ENCODE measurements around the gene BCKDHB.
"Not testable (repeated sequence)": the region's sequence is repeated elsewhere in the genome, so short reads cannot be mapped to it uniquely, and the experiment has no call there.

The BCKDHB gene

DNA sequence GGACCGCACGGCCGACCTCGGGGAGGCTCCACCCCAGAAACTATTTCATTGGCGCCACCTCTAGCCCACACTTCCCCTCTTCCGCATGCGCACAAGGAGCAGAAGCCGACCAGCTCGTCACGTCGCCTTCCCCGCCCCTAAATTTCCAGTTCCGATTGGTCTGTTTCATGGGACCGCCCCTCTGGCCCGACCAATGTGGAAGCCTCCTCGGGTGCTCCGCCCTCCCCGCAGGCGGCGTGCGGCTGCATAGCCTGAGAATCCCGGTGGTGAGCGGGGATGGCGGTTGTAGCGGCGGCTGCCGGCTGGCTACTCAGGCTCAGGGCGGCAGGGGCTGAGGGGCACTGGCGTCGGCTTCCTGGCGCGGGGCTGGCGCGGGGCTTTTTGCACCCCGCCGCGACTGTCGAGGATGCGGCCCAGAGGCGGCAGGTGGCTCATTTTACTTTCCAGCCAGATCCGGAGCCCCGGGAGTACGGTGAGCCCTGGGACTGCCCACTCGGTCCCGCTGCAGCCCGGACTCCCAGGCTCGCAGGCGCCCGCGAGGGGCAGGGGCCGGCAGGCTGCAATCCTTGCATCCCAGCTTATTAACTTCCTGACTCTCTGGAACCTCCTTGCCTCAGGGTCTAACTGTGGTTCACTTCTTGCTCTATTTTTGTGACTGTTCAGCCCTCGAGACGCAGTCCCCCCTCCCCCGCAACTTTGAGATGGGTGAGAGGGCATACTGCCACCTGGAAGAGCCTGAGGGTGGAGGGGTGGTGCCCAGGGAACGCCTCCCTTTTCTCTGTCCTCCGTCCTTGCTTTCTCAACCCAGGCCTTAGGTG lies at the start of gene BCKDHB:
BCKDHB (plus strand) TSS at position 254 of the 818 bp plus-strand sequence; CDS start at position 277, 23 bp downstream.
- DNase-seq = peak; percentile 97 to 98

DNA sequence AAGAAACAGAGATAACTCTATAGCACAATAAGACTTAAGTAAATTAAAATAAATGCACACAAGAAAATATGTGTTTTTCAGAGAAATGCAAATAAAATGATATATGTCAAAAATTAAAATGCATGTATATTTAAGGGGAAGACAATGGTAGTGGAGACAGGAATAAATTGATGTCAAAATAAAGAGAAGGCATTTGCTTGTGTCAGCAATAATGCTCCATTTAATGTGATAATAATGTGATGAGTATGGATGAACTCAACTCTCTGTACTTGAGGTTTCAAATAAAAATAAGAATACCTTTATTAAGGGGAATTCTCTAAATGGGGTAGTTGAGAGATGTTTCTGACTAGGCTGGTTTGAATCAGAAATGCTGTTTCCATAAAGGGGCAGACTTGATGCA lies 45.7 kb upstream of the BCKDHB start:
- DNase-seq = no peak

DNA sequence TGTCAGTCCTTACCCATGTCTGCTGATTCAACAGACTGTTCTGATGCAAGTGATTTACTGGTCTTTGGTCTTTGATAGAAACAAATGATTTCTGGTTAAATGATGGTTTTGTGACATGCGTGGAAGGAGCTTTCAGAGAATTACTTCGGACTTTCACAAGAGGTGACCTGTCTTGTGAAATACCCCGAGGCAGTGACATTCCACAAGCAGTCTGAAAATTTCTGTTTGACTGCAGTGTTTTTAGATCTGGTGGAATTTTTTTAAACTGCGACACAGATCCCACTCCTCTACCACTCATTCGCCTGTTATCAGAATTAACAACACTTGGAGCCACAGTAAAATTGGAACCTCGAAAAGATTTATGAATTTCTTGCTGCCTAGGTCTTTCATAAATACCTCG lies 38.3 kb upstream of the BCKDHB start:
- DNase-seq = not testable (repeated sequence)

DNA sequence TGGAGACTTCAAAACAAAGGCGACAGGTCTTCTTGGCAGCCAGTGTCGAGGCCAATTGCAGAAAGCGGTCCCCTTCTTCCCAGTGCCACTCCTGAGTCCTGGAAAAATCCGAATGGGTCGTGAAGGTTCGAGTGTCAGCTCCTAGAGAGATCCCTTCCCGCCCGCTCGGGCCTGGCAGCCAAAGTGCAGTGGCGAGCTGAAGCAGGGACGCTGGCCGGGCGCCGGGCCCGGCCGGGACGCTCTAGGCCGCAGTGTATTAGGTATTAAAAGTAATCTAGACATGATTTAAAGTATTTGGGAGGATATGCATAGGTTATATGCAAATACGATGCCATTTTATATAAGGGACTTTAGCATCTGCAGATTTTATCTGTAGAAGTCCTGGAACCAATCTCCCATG lies 36.0 kb upstream of the BCKDHB start:
- DNase-seq = not testable (repeated sequence)

DNA sequence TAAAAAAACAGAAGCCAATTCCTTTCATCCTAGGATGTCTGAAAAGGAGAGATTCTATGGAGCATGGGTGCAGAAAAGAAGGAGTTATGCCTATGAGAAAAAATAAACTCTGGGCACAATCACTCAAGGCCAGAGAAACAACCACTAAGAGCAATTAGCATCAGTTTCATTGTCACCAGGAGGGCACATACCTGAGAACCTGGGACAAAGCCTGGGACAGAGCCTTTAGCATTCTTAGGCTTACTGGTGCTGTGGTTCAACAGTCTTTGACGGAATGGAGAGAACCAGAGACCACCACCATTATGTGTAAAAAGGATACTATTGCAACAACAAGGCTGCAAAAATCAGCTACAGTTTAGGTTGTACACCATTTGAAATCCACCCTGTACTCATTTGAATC lies 29.4 kb upstream of the BCKDHB start:
- no peak for DNase-seq

DNA sequence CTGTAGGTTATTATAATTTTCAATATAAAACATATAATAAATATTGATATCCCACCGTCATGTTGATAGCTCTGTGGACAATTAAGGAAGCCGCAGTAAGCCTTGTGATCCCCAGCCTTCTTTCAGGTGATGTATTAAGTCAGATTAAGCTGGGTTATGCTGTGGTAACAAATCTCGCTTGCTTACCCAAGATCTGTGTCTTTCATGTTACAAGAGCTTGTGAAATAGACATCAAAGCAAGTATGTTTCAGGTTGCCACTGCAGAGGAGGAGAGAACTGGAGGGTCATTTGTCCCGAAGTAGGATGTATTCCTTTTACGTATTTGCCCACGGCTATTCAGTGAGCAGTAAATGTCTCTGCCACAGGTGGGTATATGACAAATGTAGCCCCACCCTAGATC lies 17.8 kb upstream of the BCKDHB start:
- DNase-seq = no peak

DNA sequence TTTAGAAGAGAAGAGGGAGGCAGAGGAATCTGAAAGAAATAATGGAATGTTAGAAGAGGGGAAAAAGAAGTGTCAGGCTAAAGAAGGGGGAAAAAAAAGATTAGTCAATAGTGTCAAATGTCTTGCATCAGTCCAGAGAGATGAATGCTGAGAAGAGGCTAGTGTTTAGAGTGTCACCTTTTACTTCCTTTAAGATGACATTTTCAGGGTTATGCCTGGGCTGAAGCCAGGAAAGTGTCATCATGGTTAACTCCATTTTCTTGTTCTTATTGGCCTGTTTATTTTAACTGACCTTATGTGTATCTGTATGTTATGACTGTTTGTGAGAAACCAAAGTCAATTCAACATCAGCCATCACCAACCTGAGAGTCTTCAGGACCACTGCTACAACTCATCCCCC lies 15.0 kb upstream of the BCKDHB start:
- no peak for DNase-seq

DNA sequence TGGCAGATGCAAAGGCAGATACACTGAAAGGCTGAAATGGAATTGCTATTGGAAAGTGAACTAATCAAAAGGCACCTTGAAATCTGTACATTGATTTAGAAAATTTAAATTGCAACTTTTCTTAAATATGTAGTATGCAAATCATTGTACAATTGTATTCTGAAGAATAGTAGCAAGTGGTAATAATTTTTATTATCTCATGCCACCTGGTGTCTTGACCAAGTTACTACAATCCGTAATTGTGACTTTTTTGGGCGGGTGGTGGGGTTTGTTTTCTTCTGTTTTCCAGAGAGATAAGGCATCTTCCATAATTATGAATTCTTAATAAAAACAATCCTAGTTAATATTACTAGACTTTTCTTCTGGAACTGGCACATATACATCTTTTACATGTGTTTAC lies 12.5 kb upstream of the BCKDHB start:
- DNase-seq = peak; percentile 32 to 57

DNA sequence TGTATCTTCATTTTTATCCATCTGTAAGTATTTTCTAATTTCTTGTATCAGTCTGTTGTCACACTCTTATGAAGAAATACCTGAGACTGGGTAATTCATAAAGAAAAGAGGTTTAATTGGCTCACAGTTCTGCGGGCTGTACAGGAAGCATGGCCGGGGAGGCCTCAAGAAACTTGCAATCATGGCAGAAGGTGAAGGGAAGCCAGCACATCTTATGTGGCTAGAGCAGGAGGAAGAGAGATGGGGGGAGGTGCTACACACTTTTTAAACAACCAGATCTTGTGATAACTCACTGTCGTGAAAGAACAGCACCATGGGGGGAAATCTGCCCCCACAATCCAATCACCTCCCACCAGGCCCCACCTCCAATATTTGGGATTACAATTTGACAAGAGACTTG lies 10.9 kb upstream of the BCKDHB start:
- no peak for DNase-seq

DNA sequence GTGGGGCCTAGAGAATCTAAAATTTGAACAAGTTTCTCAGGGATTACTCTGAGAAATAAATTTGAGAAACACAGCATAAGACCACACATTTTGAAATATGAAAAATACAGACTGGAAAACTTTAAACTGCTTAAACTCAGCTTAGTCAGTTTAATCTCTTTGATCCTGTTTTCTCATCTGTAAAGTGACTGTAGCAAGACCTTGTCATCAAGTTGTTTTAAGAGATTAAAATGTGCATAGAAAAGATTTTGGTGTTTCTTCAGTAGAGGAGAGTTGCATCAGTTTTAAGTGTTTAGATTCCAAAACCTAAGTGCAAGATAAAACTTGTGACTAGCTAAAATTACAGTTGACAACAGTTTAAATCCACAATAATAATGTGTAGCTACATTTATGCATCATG lies 8.1 kb upstream of the BCKDHB start:
- DNase-seq = no peak

DNA sequence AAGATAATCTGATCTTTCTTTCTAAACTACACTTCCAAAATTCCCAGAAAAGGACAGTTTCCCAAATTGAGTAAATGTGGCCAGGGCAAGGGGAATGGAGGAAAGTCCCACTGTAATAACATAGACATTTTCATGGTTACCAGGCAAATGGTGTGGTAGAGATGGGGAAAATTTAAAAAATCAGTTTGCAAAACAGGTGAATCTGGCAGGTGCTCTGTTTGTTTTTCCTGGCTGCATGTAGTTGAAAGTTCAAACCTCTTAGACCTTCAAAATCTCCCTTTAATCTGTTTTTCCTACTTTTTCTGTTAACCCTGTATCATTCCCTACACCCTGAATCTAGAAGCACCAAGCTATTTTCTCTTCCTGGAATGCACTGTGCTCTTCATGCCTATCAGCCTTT lies 2.0 kb upstream of the BCKDHB start:
- no peak for DNase-seq

DNA sequence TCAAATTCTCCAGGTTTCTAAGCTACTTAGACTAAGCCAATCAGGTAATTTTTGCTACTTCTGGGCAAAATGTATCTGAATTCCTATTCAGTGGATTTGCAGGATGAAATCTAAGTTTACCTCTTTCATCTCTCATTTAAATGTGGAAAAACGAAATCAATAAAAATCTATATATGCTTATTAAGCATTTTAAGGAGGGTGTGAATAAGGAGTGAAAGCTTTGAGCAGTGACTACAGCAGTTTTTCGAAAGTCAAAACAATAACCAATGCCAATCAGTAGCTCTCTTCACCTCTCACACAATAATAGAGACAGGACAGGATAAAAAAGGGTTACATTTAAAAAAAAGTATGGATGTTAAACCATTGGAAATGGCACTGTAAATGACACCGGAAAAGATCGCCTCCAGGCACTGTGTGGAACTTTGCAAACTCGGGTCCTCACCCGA lies 476 bp upstream of the BCKDHB start:
- DNase-seq = no peak

DNA sequence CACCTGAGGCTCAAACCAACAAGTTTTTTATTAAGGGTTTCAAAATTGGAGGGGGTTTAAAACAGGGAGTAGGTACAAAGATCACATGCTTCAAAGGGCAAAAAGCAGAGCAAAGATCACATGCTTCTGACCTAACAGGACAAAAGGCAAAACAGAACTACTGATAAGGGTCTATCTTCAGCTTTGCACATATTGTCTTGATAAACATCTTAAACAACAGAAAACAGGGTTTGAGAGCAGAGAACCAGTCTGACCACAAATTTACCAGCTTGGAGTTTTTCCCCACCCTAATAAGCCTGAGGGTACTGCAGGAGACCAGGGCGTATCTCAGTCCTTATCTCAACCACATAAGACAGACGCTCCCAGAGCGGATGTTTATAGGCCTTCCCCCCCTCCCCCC lies 16.1 kb downstream of the BCKDHB start:
- not testable (repeated sequence) for DNase-seq

DNA sequence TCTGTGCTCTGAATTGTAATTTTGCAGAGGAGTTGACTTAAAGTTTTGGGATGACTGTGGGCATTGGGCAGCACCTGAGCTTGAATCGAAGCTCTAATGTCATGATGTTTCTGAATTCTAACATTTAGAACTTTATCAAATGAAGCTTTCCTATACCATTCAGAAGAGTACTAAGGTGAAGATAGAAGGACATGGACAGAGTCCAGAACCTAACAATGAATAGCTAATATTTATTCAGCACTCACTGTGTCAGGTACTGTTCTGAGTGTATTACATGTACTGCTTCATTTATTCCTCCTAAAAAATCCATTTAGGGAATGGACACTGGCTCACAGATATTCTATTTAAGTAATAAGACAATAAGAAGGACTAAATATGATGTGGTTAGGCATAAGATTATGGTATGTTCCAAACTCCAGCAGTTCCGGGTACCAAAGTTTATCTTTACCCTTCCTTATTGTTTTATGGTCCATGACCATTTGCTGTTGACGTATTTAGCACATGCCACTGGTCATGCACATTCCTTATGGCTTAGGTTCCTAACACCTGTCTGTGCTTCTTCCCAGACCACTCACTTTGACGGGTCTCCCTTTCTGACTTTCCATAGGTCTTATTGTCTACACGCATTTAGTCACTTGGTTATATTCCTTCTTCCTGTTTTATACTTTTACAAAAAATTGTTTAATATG lies 20.3 kb downstream of the BCKDHB start:
- DNase-seq = no peak

DNA sequence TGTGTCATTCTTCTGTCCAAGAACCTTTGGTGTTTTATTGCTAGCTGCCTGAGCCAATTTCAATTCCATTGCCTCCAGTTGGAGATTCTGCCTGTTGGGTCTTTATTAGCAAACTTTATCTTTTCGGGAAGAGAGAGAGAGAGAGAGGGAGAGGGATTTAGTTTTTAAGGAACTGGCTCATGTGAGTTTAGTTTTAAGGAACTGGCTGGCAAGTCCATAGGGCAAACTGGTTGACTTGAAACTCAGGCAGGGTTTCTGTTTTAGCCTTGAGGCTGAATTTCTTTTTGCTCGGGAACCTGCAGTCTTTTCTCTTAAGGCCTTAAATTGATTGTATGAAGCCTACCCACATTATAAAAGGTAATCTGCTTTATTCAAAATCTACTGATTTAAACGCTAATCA lies 23.0 kb downstream of the BCKDHB start:
- no peak for DNase-seq

DNA sequence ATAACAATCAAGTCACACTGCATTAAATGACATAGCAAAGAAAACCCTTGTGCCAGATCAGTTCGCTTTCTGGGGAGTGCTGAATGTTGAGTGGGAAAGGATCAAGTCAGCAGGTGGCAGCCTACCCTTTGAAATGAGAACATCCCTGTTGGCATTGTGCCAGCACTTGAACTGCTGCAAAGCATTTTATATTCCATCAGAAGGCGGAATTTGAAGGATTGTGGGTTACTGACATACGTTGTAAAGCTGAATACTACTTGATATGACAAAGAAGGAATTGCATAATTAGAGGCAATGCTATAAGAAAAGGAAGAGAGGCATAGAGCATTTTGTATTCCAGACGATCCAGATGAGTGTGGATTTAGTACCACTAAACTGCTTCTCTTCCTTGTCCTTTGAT lies 26.5 kb downstream of the BCKDHB start:
- peak; percentile 49 to 50 for DNase-seq

DNA sequence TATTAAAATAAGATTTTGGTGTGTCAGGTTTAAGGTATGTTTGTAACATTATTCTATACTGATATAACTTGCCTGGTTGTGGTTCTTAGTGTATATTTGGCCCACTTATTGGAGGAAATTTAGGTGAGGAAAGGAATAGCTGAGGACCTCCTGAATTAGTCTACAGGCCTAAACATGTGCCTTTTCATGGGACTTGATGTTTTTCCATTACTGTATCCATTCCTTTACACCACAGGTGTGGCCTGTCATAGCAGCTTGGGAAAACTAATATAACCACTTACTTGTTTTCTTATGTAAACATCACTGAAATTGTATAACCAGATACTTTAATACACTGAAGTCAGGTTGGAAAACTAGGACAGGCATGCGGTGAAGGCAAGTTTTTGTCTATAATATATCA lies 27.6 kb downstream of the BCKDHB start:
- no peak for DNase-seq

DNA sequence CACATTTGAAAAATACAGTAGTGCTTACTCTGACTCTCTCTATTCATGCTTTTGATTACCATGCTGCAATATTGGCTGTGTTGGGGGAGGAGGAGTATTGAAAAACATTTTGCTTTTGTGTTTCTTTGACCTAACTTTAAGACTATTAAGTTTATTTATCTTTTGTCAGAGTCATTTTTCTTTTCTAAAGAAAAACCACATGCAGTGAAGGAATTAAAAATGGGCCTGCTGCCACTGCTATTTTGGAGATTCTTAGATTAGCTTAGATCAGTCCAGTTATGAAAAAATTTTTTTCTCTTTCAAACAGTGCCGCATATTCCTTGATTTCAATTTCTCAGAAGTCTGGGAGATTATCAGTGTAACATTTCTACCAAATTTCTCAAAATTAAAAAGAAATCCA lies 36.1 kb downstream of the BCKDHB start:
- no peak for DNase-seq

DNA sequence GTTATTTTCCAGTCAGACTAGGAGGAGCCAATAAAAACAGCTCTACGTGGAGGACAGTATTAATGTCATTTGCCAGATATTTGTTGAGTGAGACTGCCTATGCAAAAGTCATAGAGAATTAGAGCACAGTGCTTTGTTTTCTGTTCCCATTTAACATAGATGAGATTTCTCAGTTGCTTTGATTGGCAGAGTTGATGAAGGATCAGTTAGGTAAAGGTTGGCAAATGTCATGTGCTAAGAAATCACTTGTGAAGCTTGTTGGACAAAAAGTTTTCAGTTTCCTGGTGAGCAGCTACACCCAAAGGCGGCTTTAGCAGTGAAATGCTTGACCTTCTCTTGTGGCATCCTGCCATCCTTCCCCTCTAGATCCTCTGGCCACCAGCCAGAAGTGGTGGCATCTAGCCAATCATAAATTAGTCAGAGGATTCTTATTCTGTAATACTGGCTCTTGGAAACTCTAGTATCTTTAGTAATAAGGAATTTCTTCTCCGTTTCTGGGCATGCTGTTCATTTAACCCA lies 37.0 kb downstream of the BCKDHB start:
- DNase-seq = no peak

DNA sequence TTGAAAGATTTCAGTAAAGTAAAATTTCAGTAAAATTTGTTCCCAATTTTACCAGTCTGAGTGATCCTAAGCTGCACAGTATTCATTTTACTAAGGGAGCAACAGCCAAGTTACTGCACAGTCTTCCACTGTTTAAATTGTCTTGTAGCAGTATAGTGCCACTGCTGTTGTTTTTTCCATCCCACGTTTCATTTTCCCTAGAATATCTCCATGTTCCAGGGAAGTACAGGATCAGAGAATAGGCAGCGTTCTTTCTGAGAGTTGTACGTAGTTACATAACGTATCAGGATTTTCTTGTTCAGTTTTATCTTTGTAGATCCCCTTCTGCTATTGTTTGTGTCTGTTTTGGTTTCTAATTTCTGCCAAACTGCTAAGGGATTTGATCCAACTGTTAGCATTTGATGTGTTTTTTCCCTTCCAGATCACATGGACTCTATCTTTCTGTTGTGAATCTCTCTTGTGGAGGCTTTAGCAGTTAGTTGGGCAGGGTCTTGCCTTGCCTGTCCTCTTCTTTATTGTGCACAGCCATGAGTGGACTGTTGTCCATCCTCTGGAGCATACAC lies 38.4 kb downstream of the BCKDHB start:
- DNase-seq = no peak

DNA sequence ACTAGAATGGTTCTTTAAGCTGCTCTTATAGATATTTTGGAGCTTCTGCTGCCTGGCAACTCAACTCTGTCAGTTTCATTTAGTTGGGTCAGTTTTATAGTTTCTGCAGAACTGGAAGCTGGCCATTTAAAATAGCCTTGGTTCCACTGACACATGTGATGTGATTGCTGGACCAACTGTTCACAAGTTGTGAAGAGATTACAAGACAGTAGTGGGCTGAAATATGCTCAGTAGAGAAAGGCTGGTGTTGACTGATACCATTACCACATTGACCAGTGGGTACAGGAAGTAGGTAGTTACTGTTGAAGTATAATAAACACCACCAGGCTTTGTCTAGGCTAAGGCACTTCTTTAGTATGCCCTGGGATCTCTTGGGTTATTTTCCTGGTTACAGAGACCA lies 39.0 kb downstream of the BCKDHB start:
- no peak for DNase-seq

DNA sequence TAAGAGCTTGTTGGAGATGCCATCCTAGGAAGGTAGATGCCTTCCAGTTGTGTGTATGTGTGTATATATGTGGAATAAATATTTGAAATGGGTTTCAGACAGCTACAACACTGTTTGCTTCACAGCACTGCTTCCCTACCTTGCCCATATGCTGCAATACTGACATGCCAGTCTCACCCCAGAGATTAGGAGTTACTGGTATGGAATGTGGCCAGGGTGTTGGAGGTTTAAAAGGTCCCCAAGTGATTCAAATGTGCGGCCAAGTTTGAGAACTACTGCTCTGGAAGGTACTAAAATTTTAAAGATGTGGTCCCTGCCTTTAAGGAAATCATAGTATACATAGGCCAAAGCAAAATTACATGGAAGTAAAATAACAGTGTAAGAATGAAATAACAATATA lies 39.5 kb downstream of the BCKDHB start:
- no peak for DNase-seq

DNA sequence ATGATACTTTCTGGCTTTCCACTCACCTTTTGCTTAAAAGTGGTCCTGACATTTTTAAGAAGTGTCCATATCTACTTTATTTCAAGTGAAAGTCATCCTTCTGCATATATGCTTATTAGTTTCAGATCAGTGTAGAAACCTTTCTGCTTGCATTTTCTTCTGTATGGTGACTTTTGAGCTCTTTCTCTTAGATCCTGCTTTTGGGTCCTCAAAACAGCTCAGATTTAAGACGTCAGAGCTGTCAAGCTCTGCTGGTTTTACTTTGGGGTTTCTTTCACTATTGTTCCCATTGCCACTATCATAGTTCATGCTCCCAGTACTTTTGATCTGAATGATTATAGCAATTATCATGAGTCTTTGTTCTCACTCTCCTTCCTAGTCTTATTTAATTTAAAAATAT lies 41.7 kb downstream of the BCKDHB start:
- DNase-seq = no peak

DNA sequence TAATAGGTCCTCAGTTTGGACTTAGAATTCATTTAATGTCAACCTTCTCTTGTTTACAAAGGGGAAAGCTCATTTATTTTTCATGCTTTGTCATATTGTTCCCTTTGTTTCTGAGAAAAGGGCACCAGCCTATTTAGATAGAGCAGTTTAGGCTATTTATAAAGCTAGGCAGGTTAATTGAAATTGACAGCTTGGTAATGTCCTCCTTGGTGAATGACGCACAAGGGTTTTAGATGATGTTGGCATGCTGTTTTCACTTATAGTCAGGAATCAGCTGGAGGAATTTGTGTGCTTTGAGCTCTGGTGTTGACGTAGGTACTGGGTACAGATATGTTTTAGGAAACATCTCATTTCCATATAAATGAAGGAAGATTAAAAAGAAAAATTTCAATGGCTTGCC lies 45.2 kb downstream of the BCKDHB start:
- no peak for DNase-seq
